ENCODE measurements around the gene SLC24A3.

Gene SLC24A3

GRCh38 chr20:19268426-19268825 is 56.0 kb downstream of the SLC24A3 start:
- DNase-seq (ENCODE audit: low read depth in 2 of 2) = peak in 1 of 2 donors; percentile 56
- TF ChIP-seq CTCF (IDR thresholded peaks at IDR 0.05; ENCODE audit: low read depth, low read length) = no peak

GRCh38 chr20:19269737-19270340 is 57.4 kb downstream of the SLC24A3 start:
- H3K4me3 ChIP-seq (replicated peaks in 1 of 2; ENCODE audit: low read depth in 2 of 2, low read length in 2 of 2) = no peak overlapping the region
- no peak for TF ChIP-seq CTCF (IDR thresholded peaks at IDR 0.05; ENCODE audit: low read depth, low read length)
- DNase-seq (ENCODE audit: low read depth in 2 of 2) = peak; percentile 20 to 80

More at GRCh38 chr20:19268426-19268825, 56.0 kb downstream of the SLC24A3 start:
- H3K4me3 ChIP-seq (replicated peaks in 1 of 2; ENCODE audit: low read depth in 2 of 2, low read length in 2 of 2) = no peak overlapping the region

GRCh38 chr20:19271879-19272651 is 59.6 kb downstream of the SLC24A3 start:
- no peak for DNase-seq (ENCODE audit: low read depth in 2 of 2)
- H3K4me3 ChIP-seq (replicated peaks in 1 of 2; ENCODE audit: low read depth in 2 of 2, low read length in 2 of 2) = no peak overlapping the region
- no peak for TF ChIP-seq CTCF (IDR thresholded peaks at IDR 0.05; ENCODE audit: low read depth, low read length)

GRCh38 chr20:19272976-19273654 is 60.7 kb downstream of the SLC24A3 start:
- H3K4me3 ChIP-seq (replicated peaks in 1 of 2; ENCODE audit: low read depth in 2 of 2, low read length in 2 of 2) = no peak overlapping the region
- TF ChIP-seq CTCF (IDR thresholded peaks at IDR 0.05; ENCODE audit: low read depth, low read length) = no peak
- no peak for DNase-seq (ENCODE audit: low read depth in 2 of 2)

GRCh38 chr20:19274001-19274400 is 61.6 kb downstream of the SLC24A3 start:
- H3K4me3 ChIP-seq (replicated peaks in 1 of 2; ENCODE audit: low read depth in 2 of 2, low read length in 2 of 2) = no peak overlapping the region
- no peak for TF ChIP-seq CTCF (IDR thresholded peaks at IDR 0.05; ENCODE audit: low read depth, low read length)
- no peak for DNase-seq (ENCODE audit: low read depth in 2 of 2)

- no peak overlapping the region for H3K4me3 ChIP-seq (replicated peaks in 1 of 2; ENCODE audit: low read depth in 2 of 2, low read length in 2 of 2)
- peak in 1 of 2 donors; percentile 51 for DNase-seq (ENCODE audit: low read depth in 2 of 2)
- no peak for TF ChIP-seq CTCF (IDR thresholded peaks at IDR 0.05; ENCODE audit: low read depth, low read length)
Observed at GRCh38 chr20:19274412-19275015, 62.1 kb downstream of the SLC24A3 start.

Data from cardiac fibroblast (primary cell).